Measurements from ENCODE around the gene NUFIP1.

- TF ChIP-seq POLR2A (IDR thresholded peaks at IDR 0.05; ENCODE audit: low read length) (no peak), GATA1 (IDR thresholded peaks at IDR 0.05; ENCODE audit: low read depth, low read length) (no peak)
Measured at GRCh38 chr13:44968434-44968815, 20.8 kb downstream of the NUFIP1 start.
